Measurements from ENCODE around the gene HSPB1.

GRCh38 chr7:76349313-76349885 lies 46.9 kb downstream of the HSPB1 start:
- no peak for TF ChIP-seq CTCF (conservative IDR thresholded peaks at IDR 0.05; ENCODE audit: low read length)
- no peak for TF ChIP-seq EZH2phosphoT487 (IDR thresholded peaks at IDR 0.05; ENCODE audit: borderline replicate concordance)

Data from Loucy (cell line).